ENCODE measurements around the gene ARID1A. TPM values are rescaled to one million over a fixed set of nuclear protein-coding genes. Genes with fewer than 3 reads are reported as not detected.

Gene ARID1A
- total RNA-seq, 1 experiment from 2014 or later: 120 TPM

GRCh38 chr1:26779098-26779668 lies 83.4 kb downstream of the ARID1A start:
- TF ChIP-seq CTCF (conservative IDR thresholded peaks at IDR 0.05; ENCODE audit: low read depth, low read length) (no peak), EZH2 (IDR thresholded peaks at IDR 0.05; ENCODE audit: borderline replicate concordance, low read depth, low read length, poor library complexity, severe bottlenecking) (no peak)
- ChIA-PET POLR2A (ENCODE audit: low non-redundant PET) (no interaction called here), CTCF (no interaction called here)
- Histone ChIP-seq H3K4me1 (ENCODE audit: insufficient read depth, low read length, poor library complexity, severe bottlenecking) (peaks cover 5% of the 10 kb centered on the region), H3K27ac (ENCODE audit: low read depth, low read length, poor library complexity, severe bottlenecking) (no peak overlapping the region), H3K27me3 (replicated peaks; ENCODE audit: insufficient read depth, low read depth, low read length, poor library complexity) (no peaks in the 10 kb centered on the region), H3K36me3 (ENCODE audit: insufficient read depth, low read length, poor library complexity, severe bottlenecking) (peaks cover 89% of the 10 kb centered on the region), H3K4me3 (ENCODE audit: low read depth, low read length, poor library complexity, severe bottlenecking) (no peak overlapping the region), H3K9me3 (ENCODE audit: low read depth, low read length, poor library complexity, severe bottlenecking) (no peaks in the 10 kb centered on the region)
- no TSS peak for BruUV-seq (replicated peaks)
- intact Hi-C loops (cut with micrococcal nuclease; ENCODE audit: unreplicated experiment): no loop called here
- no peak for DNase-seq (ENCODE audit: low spot score)

- H3K27me3 ChIP-seq (replicated peaks; ENCODE audit: insufficient read depth, low read depth, low read length, poor library complexity): no peaks in the 10 kb centered on the region
- no peak overlapping the region for H3K4me3 ChIP-seq (ENCODE audit: low read depth, low read length, poor library complexity, severe bottlenecking)
- H3K36me3 ChIP-seq (ENCODE audit: insufficient read depth, low read length, poor library complexity, severe bottlenecking): peaks cover 76% of the 10 kb centered on the region
- no peak for DNase-seq (ENCODE audit: low spot score)
- TF ChIP-seq EZH2 (IDR thresholded peaks at IDR 0.05; ENCODE audit: borderline replicate concordance, low read depth, low read length, poor library complexity, severe bottlenecking): no peak
- intact Hi-C loops (cut with micrococcal nuclease; ENCODE audit: unreplicated experiment): no loop called here
- POLR2A ChIA-PET (ENCODE audit: low non-redundant PET): no interaction called here
- peaks cover 5% of the 10 kb centered on the region for H3K4me1 ChIP-seq (ENCODE audit: insufficient read depth, low read length, poor library complexity, severe bottlenecking)
- CTCF ChIA-PET: no interaction called here
- no peaks in the 10 kb centered on the region for H3K9me3 ChIP-seq (ENCODE audit: low read depth, low read length, poor library complexity, severe bottlenecking)
- no peak overlapping the region for H3K27ac ChIP-seq (ENCODE audit: low read depth, low read length, poor library complexity, severe bottlenecking)
- no TSS peak for BruUV-seq (replicated peaks)
Measured at GRCh38 chr1:26780344-26780957, 84.6 kb downstream of the ARID1A start.

DNA sequence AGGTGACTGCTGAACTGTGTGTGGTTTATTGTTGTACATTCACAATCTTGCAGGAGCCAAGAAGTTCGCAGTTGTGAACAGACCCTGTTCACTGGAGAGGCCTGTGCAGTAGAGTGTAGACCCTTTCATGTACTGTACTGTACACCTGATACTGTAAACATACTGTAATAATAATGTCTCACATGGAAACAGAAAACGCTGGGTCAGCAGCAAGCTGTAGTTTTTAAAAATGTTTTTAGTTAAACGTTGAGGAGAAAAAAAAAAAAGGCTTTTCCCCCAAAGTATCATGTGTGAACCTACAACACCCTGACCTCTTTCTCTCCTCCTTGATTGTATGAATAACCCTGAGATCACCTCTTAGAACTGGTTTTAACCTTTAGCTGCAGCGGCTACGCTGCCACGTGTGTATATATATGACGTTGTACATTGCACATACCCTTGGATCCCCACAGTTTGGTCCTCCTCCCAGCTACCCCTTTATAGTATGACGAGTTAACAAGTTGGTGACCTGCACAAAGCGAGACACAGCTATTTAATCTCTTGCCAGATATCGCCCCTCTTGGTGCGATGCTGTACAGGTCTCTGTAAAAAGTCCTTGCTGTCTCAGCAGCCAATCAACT lies 85.5 kb downstream of the ARID1A start:
- TSS peak; percentile 38 for BruUV-seq (replicated peaks)
- no peaks in the 10 kb centered on the region for H3K27me3 ChIP-seq (replicated peaks; ENCODE audit: insufficient read depth, low read depth, low read length, poor library complexity)
- ChIA-PET POLR2A (ENCODE audit: low non-redundant PET) (no interaction called here), CTCF (interaction anchor here (0.6 kb wide), 1 partner anchor 45 kb away, joined by 4 read pairs; the partner anchor contains the start of gene ZDHHC18)
- no peak overlapping the region for H3K27ac ChIP-seq (ENCODE audit: low read depth, low read length, poor library complexity, severe bottlenecking)
- DNase-seq (ENCODE audit: low spot score): no peak
- no peaks in the 10 kb centered on the region for H3K9me3 ChIP-seq (ENCODE audit: low read depth, low read length, poor library complexity, severe bottlenecking)
- TF ChIP-seq CTCF (conservative IDR thresholded peaks at IDR 0.05; ENCODE audit: low read depth, low read length): no peak
- TF ChIP-seq EZH2 (IDR thresholded peaks at IDR 0.05; ENCODE audit: borderline replicate concordance, low read depth, low read length, poor library complexity, severe bottlenecking): no peak
- H3K4me3 ChIP-seq (ENCODE audit: low read depth, low read length, poor library complexity, severe bottlenecking): no peak overlapping the region
- peaks cover 70% of the 10 kb centered on the region for H3K36me3 ChIP-seq (ENCODE audit: insufficient read depth, low read length, poor library complexity, severe bottlenecking)
- intact Hi-C loops (cut with micrococcal nuclease; ENCODE audit: unreplicated experiment): no loop called here
- H3K4me1 ChIP-seq (ENCODE audit: insufficient read depth, low read length, poor library complexity, severe bottlenecking): peaks cover 13% of the 10 kb centered on the region

All from A673 (cell line).